IPS-15b (cell line): ENCODE results near the gene TOR1AIP2.
"Not testable (repeated sequence)": the region's sequence is repeated elsewhere in the genome, so short reads cannot be mapped to it uniquely, and the experiment has no call there.

Source experiments
- H3K27me3 ChIP-seq: one replicate; pipeline ENCODE4 v1.6.1; 2013; ENCODE audit warnings: low read length; ENCODE audit not compliant: control insufficient read depth, insufficient read depth
- H3K36me3 ChIP-seq: one replicate; pipeline ENCODE4 v1.6.1; 2013; ENCODE audit warnings: low read length; ENCODE audit not compliant: control insufficient read depth, insufficient read depth
- H3K4me1 ChIP-seq: one replicate; pipeline ENCODE4 v1.6.1; 2013; ENCODE audit warnings: mild to moderate bottlenecking, low read length; ENCODE audit not compliant: control insufficient read depth, insufficient read depth
- H3K4me3 ChIP-seq: one replicate; pipeline ENCODE4 v1.5.1; 2013; ENCODE audit warnings: low read depth, low read length
- H3K9ac ChIP-seq: one replicate; pipeline ENCODE4 v1.6.1; 2013; ENCODE audit warnings: low read depth, mild to moderate bottlenecking, low read length
- H3K9me3 ChIP-seq: one replicate; pipeline ENCODE4 v1.6.1; 2013; ENCODE audit warnings: mild to moderate bottlenecking, low read length; ENCODE audit not compliant: control insufficient read depth, insufficient read depth

TOR1AIP2 gene

DNA sequence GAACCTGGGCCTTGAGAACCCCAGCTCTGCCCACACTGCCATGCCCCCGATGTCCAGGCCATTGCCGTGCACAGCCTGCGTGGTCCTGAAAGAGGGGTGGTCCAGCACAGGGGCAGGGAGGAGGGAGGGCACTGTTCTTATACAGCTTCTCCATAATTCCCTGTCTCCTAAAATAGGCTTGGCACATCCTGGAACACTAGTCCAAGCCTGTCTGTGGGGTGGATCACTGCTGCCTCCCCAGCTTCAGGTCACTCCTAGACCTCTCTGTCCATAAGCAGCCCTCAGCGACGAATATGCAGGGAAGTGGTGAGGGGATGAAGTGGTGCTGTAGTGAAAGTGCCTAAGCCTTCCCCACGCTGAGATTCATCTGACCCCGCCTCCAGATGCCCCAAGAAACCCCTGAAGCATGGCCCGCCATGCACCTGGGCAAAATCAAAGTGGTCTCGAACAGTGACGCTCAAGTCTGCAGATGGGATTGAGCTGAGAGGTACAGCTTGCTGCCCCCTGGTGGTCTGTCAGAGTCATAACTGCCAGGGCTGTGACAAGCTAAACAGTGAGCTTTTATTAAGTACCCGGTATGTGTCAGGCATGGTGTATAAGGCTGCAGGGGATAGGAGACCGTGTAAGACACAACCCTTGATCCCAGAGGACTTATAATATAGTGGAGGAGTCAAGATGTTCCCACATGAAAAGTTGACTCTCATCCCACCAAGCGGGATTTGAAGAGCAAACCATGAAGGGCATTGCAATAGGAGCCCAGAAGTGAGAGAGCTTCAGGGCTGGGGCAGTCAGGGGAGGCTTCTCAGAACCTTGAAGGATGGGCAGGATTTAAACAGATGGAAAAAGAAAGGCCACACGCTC is 67.9 kb downstream of the TOR1AIP2 start:
- no peak overlapping the region for H3K4me3 ChIP-seq
- H3K4me1 ChIP-seq, result no peaks in the 10 kb centered on the region
- H3K36me3 ChIP-seq, result no peaks in the 10 kb centered on the region
- H3K9ac ChIP-seq, result no peak overlapping the region
- peaks cover 7% of the 10 kb centered on the region for H3K27me3 ChIP-seq
- H3K9me3 ChIP-seq, result no peaks in the 10 kb centered on the region

DNA sequence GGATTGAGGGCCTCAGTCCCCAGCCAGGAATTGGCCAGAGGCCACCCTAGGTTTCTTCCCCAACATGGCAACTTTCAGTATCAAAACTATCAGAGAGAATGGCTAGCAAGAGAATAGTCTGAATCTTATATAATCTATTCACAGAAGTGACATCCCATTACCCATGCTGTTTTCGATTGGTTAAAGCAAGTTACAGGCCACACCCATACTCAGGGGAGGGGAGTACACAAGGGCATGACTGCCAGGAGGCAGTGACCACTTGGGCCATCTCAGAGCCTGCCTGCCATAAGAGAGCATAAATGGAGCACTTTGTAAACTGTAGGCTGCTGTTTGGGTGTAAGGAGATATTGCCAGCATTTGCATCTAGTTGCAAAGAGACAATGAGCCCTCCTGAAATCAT is 69.1 kb downstream of the TOR1AIP2 start:
- Histone ChIP-seq H3K36me3 (no peaks in the 10 kb centered on the region), H3K9me3 (no peaks in the 10 kb centered on the region), H3K4me3 (no peak overlapping the region), H3K9ac (no peak overlapping the region), H3K4me1 (no peaks in the 10 kb centered on the region), H3K27me3 (peaks cover 2% of the 10 kb centered on the region)

DNA sequence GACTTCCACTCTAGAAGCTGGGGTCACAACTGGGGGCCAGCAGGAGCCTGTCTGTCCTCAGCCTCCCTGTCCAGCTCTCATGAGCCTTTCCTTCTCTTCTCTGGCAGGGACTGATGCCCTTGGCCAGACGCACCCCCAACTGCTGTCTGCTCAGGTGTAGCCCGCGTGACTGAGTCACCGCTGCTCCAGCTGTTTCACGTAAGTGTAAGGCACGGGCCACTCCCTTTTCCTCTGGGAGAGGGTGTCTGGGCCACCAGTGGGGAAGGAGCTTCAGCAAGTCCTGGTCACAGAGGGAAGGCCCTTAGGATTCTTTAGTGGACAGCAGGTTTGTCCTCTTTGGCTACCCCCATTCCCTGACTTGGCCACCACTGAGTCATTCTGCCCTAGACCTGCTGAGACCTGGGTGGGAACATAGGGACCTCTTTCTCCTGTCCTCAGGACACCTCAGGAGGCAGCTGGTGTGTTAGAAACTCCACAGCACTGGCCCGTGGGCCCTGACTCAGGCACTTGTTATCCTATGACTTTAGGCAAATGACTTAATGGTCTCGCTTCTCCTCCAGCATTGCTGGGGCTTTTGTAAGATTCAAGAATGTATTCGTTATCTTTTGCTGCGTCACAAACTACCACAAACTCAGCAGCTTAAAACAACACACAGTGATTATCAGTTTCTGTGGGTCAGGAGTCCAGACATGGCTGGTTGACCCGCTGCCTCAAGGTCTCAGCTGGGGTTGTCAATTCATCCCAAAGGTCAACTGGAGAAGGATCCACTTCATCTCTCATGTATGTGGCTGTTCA is 69.7 kb downstream of the TOR1AIP2 start:
- Histone ChIP-seq H3K27me3 (no peaks in the 10 kb centered on the region), H3K4me1 (no peaks in the 10 kb centered on the region), H3K36me3 (no peaks in the 10 kb centered on the region), H3K9ac (no peak overlapping the region), H3K4me3 (no peak overlapping the region), H3K9me3 (no peaks in the 10 kb centered on the region)

- H3K9ac ChIP-seq, result no peak overlapping the region
- no peaks in the 10 kb centered on the region for H3K4me1 ChIP-seq
- no peaks in the 10 kb centered on the region for H3K36me3 ChIP-seq
- no peaks in the 10 kb centered on the region for H3K9me3 ChIP-seq
- H3K4me3 ChIP-seq, result no peak overlapping the region
- no peaks in the 10 kb centered on the region for H3K27me3 ChIP-seq
Measured at GRCh38 chr1:179807291-179807690, 70.3 kb downstream of the TOR1AIP2 start.

DNA sequence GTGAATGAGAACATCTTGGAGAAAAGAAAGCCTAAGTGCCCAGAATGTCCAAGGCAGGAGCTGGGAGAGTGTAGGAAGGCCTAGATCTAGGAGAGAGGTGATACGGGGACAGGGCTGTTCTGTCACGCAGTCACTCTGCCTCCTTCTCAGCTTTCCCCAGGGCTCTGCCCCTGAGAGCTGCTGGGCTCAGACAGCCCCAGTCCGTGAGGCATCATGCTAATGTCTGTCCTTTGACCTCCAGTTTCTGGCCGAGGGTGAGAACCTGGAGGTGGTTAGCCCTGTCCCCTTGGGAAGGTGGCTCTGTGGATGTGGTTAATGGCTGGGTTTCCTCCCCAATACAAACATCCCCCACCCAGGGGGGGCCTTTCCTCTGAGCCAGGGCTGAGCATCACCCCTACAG is 71.3 kb downstream of the TOR1AIP2 start:
- H3K9me3 ChIP-seq, result no peaks in the 10 kb centered on the region
- no peak overlapping the region for H3K4me3 ChIP-seq
- no peaks in the 10 kb centered on the region for H3K4me1 ChIP-seq
- no peaks in the 10 kb centered on the region for H3K36me3 ChIP-seq
- H3K9ac ChIP-seq, result no peak overlapping the region
- no peaks in the 10 kb centered on the region for H3K27me3 ChIP-seq

GRCh38 chr1:179805291-179806195 is 72.1 kb downstream of the TOR1AIP2 start:
- Histone ChIP-seq H3K27me3 (no peaks in the 10 kb centered on the region), H3K9me3 (no peaks in the 10 kb centered on the region), H3K4me3 (no peak overlapping the region), H3K4me1 (no peaks in the 10 kb centered on the region), H3K9ac (no peak overlapping the region), H3K36me3 (no peaks in the 10 kb centered on the region)

DNA sequence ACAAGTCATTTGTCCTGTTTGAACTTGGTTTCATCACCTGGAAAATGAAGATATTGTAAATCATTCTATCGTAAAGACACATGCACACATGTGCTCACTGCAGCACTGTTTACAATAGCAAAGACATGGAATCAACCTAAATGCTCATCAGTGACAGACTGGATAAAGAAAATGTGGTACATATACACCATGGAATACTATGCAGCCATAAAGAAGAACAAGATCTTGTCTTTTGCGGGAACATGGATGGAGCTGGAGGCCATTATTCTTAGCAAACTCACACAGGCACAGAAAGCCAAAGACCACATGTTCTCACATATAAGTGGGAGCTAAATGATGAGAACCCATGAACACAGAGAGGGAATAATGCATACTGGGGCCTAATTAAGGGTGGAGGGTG is 73.2 kb downstream of the TOR1AIP2 start:
- H3K4me3 ChIP-seq, H3K27me3 ChIP-seq, H3K36me3 ChIP-seq, H3K9ac ChIP-seq, H3K9me3 ChIP-seq, H3K4me1 ChIP-seq: not testable (repeated sequence)

GRCh38 chr1:179803918-179804317 is 73.7 kb downstream of the TOR1AIP2 start:
- Histone ChIP-seq H3K36me3 (no peaks in the 10 kb centered on the region), H3K4me1 (no peaks in the 10 kb centered on the region), H3K9ac (no peak overlapping the region), H3K4me3 (no peak overlapping the region), H3K27me3 (no peaks in the 10 kb centered on the region), H3K9me3 (no peaks in the 10 kb centered on the region)

- H3K9me3 ChIP-seq, result no peaks in the 10 kb centered on the region
- no peak overlapping the region for H3K9ac ChIP-seq
- no peaks in the 10 kb centered on the region for H3K27me3 ChIP-seq
Measured at GRCh38 chr1:179803104-179803503, 74.5 kb downstream of the TOR1AIP2 start.

DNA sequence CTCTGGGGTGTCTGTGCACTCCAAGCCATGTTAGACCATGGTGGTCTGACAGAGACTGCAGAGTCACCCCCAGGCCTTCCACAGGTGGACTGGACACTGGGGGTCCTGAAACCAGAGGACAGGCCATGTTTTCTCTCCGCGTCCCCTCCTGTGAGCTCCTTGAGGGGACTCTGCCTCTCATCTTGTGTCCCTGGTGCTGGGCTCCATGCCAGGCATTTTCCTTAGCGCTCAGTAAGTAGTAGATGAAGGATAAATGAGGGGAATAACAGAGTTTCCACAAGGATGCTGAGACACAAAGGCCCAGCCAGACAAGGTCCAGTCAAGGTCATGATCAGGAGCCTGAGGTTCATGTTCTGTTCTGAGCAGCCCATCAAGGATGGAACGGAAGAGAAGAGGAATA is 77.1 kb downstream of the TOR1AIP2 start:
- Histone ChIP-seq H3K4me3 (no peak overlapping the region), H3K9ac (no peak overlapping the region), H3K4me1 (no peaks in the 10 kb centered on the region), H3K36me3 (no peaks in the 10 kb centered on the region), H3K27me3 (no peaks in the 10 kb centered on the region), H3K9me3 (no peaks in the 10 kb centered on the region)

More at GRCh38 chr1:179803104-179803503, 74.5 kb downstream of the TOR1AIP2 start:
- H3K4me3 ChIP-seq, result no peak overlapping the region
- no peaks in the 10 kb centered on the region for H3K4me1 ChIP-seq
- no peaks in the 10 kb centered on the region for H3K36me3 ChIP-seq

DNA sequence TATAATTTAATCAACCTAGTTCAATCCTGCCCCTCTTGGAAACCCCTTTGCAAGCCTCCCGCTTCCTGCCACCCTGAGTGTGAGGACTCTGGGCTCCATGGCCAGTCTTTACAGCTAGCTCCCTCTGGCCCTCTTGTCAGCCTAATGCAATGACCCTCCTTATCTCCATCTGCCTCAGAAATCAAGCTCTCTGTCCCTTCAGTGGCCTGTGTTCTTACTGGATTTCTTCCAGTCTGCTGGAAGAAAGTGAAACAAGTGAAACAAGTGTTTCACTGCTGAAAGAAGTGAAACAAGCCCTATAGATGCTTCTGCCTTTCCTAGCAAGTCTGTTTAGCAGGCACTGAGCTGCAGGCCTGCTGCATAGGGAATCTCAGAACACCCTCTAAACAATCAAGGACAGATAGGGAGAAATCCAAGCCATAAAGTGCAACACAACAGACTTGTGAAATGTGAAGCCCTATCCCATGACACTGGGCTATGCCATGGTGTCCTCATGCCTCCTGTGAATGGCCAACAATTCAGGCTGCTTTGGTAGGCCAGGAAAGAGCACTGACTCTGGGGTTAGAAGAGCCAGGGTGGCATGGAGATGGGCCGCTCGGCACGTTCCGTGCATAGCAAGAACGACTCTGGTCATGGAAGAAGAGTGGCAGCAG is 78.6 kb downstream of the TOR1AIP2 start:
- H3K36me3 ChIP-seq, result no peaks in the 10 kb centered on the region

More for the DNA sequence above, 78.6 kb downstream of the TOR1AIP2 start:
- Histone ChIP-seq H3K9me3 (no peaks in the 10 kb centered on the region), H3K4me3 (no peak overlapping the region), H3K9ac (no peak overlapping the region), H3K4me1 (no peaks in the 10 kb centered on the region), H3K27me3 (no peaks in the 10 kb centered on the region)
